Measurements from ENCODE around the gene KNTC1. TPM values are rescaled to one million over a fixed set of nuclear protein-coding genes. Genes with fewer than 3 reads are reported as not detected.

The KNTC1 gene
- total and polyA plus RNA-seq, 8 donors, result 2.4 to 47.0 (median 14.1) TPM

DNA sequence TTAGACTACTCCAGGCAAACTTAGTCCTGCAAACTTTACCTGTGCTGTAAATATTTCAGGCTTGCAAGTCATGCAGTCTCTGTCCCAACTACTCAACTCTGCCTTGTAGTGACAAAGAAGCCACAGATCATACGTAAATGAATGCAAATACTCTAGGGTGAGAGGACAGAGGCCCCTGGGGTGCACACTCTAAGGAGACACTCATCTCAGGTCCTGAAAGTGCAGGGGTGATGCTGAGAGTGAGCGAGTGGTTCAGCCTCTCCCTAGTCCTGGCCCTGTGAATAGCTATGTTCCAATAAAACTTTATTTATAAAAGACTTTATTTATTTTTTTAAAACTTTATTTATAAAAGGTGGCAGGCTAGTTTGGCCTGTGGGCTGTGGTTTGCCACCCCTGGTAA, 141.2 kb downstream of the KNTC1 start:
- no peaks in the 10 kb centered on the region for H3K36me3 ChIP-seq
- H3K27ac ChIP-seq, result no peak overlapping the region
- H3K4me1 ChIP-seq, result peaks cover 0 to 5% (median 0%) of the 10 kb centered on the region in 4 donors
- intact Hi-C loops (cut with DNase I; ENCODE audit: low total_unique reads), result no loop called here
- no peak overlapping the region for H3K4me3 ChIP-seq
- no peak for DNase-seq
- WGBS, 5 donors, result 81 to 92% (median 90%) methylated on average over 2 of the region's 2 CpGs
- TF ChIP-seq, protein P1, sequence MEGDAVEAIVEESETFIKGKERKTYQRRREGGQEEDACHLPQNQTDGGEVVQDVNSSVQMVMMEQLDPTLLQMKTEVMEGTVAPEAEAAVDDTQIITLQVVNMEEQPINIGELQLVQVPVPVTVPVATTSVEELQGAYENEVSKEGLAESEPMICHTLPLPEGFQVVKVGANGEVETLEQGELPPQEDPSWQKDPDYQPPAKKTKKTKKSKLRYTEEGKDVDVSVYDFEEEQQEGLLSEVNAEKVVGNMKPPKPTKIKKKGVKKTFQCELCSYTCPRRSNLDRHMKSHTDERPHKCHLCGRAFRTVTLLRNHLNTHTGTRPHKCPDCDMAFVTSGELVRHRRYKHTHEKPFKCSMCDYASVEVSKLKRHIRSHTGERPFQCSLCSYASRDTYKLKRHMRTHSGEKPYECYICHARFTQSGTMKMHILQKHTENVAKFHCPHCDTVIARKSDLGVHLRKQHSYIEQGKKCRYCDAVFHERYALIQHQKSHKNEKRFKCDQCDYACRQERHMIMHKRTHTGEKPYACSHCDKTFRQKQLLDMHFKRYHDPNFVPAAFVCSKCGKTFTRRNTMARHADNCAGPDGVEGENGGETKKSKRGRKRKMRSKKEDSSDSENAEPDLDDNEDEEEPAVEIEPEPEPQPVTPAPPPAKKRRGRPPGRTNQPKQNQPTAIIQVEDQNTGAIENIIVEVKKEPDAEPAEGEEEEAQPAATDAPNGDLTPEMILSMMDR (IDR thresholded peaks at IDR 0.05), result no peak
- TF ChIP-seq POLR2AphosphoS5 (IDR thresholded peaks at IDR 0.05) (no peak), POLR2A (IDR thresholded peaks at IDR 0.05) (no peak)
- no peaks in the 10 kb centered on the region for H3K27me3 ChIP-seq
- no peaks in the 10 kb centered on the region for H3K9me3 ChIP-seq

- WGBS, 5 donors, result 51 to 62% (median 57%) methylated on average over 5 of the region's 5 CpGs
- no peaks in the 10 kb centered on the region for H3K9me3 ChIP-seq
- H3K27me3 ChIP-seq, result no peaks in the 10 kb centered on the region
- intact Hi-C loops (cut with DNase I; ENCODE audit: low total_unique reads), result no loop called here
- no peaks in the 10 kb centered on the region for H3K36me3 ChIP-seq
- H3K4me1 ChIP-seq, result peaks cover 0 to 5% (median 0%) of the 10 kb centered on the region in 4 donors
- no peak overlapping the region for H3K27ac ChIP-seq
- H3K4me3 ChIP-seq, result no peak overlapping the region
- TF ChIP-seq POLR2A (IDR thresholded peaks at IDR 0.05) (no peak), POLR2AphosphoS5 (IDR thresholded peaks at IDR 0.05) (no peak), EP300 (IDR thresholded peaks at IDR 0.05) (no peak)
- TF ChIP-seq, protein P1 (IDR thresholded peaks at IDR 0.05), result no peak
- peak in 1 of 2 donors; percentile 52 for DNase-seq
These were observed 142.5 kb downstream of the KNTC1 start for GRCh38 chr12:122669397-122670070.

DNA sequence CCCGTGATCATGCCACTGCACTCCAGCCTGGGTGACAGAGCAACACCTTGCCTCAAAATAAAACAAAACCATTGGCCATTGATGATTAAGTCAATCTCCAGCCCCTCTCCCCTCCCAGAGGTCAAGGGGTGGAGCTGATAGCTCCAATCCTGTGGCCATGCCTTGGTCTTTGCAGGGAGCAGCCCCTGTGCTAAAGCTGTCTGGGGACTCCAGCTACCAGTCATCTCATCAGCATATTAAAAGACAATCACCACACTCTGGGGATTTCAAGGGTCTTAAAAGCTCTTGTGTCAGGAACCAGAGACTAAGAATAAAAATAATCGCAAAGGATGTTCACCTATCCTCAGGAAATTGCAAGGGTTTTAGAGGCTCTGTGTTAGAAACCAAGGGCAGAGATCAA, 145.5 kb downstream of the KNTC1 start:
- no peak overlapping the region for H3K4me3 ChIP-seq
- WGBS, 5 donors, result 72 to 88% (median 82%) methylated on average over 2 of the region's 2 CpGs
- H3K27ac ChIP-seq, result no peak overlapping the region
- TF ChIP-seq POLR2AphosphoS5 (IDR thresholded peaks at IDR 0.05) (no peak), EP300 (IDR thresholded peaks at IDR 0.05) (no peak), POLR2A (IDR thresholded peaks at IDR 0.05) (no peak)
- H3K27me3 ChIP-seq, result no peaks in the 10 kb centered on the region
- H3K9me3 ChIP-seq, result no peaks in the 10 kb centered on the region
- H3K4me1 ChIP-seq, result peaks cover 0 to 5% (median 0%) of the 10 kb centered on the region in 4 donors
- intact Hi-C loops (cut with DNase I; ENCODE audit: low total_unique reads), result no loop called here
- no peaks in the 10 kb centered on the region for H3K36me3 ChIP-seq
- no peak for DNase-seq

Small RNAs within 50 kb of the gene (small RNA-seq; reads per million reads assigned to genes)
- gene AC026333.1 (0 reads per million in 4 donors), gene RF00411 (0 reads per million in 4 donors)

Other genes with a start within 250 kb of the KNTC1 start
- 100 to 1,000 TPM in 1 of 5 donors, 10 to 100 TPM in 4; 66.6 to 133 (median 87.5) TPM for gene CLIP1, start 104.6 kb upstream of the KNTC1 start, total RNA-seq
- gene CLIP1, start 104.6 kb upstream of the KNTC1 start, polyA plus RNA-seq, result 10 to 100 TPM; 16.0 to 16.7 (median 16.2) TPM
- 100 to 1,000 TPM in 1 of 5 donors, 10 to 100 TPM in 4; 14.3 to 110 (median 21.9) TPM for gene ZCCHC8, start 26.3 kb upstream of the KNTC1 start, total RNA-seq
- gene ZCCHC8, start 26.3 kb upstream of the KNTC1 start, polyA plus RNA-seq, result 10 to 100 TPM in 1 of 3 donors, 1 to 10 TPM in 2; 7.8 to 22.4 (median 8.9) TPM
- gene RSRC2, start 313 bp upstream of the KNTC1 start, total RNA-seq, result 100 to 1,000 TPM in 3 of 5 donors, 10 to 100 TPM in 2; 28.0 to 234 (median 135) TPM
- gene RSRC2, start 313 bp upstream of the KNTC1 start, polyA plus RNA-seq, result 10 to 100 TPM; 31.4 to 41.2 (median 36.0) TPM
- under 1 TPM in 2 of 5 donors, not detected in 3; 0.18 to 0.58 TPM for gene HCAR2, start 176.1 kb downstream of the KNTC1 start, total RNA-seq
- gene HCAR2, start 176.1 kb downstream of the KNTC1 start, polyA plus RNA-seq, result 1 to 10 TPM; 2.6 to 8.2 (median 3.1) TPM
- gene HCAR3, start 189.6 kb downstream of the KNTC1 start, total RNA-seq, result 1 to 10 TPM in 2 of 5 donors, under 1 TPM in 1, not detected in 2; 0.37 to 1.8 (median 1.8) TPM
- gene HCAR3, start 189.6 kb downstream of the KNTC1 start, polyA plus RNA-seq, result 1 to 10 TPM in 2 of 3 donors, not detected in 1; 1.2 to 8.3 TPM
- gene HCAR1, start 203.6 kb downstream of the KNTC1 start, total RNA-seq, result 1 to 10 TPM in 2 of 5 donors, under 1 TPM in 1, not detected in 2; 0.45 to 2.0 (median 1.2) TPM
- gene HCAR1, start 203.6 kb downstream of the KNTC1 start, polyA plus RNA-seq, result 1 to 10 TPM; 1.2 to 2.3 (median 2.1) TPM
- gene DENR, start 225.6 kb downstream of the KNTC1 start, total RNA-seq, result 10 to 100 TPM in 4 of 5 donors, 1 to 10 TPM in 1; 4.1 to 36.0 (median 18.8) TPM
- gene DENR, start 225.6 kb downstream of the KNTC1 start, polyA plus RNA-seq, result 10 to 100 TPM; 23.3 to 29.8 (median 23.6) TPM
- gene CCDC62, start 247.3 kb downstream of the KNTC1 start, total RNA-seq, result 1 to 10 TPM in 1 of 5 donors, under 1 TPM in 2, not detected in 2; 0.37 to 1.4 (median 0.58) TPM
- under 1 TPM in 2 of 3 donors, not detected in 1; 0.08 to 0.19 TPM for gene CCDC62, start 247.3 kb downstream of the KNTC1 start, polyA plus RNA-seq

Measured in stomach (tissue), 9 donors.